ENCODE measurements around the gene RPL32. TPM values are rescaled to one million over a fixed set of nuclear protein-coding genes. Genes with fewer than 3 reads are reported as not detected.
A peak's percentile ranks its signal among the peaks of the same experiment; 100 is the strongest.

RPL32 gene
- total and polyA plus RNA-seq, 2 donors from 2014 or later, result 1,227 to 2,612 TPM

- no peak overlapping the region for H3K4me3 ChIP-seq (ENCODE audit: low read length in 3 of 3)
- DNase-seq (peak in 1 of 5 donors; percentile 61), FAIRE-seq (no peak)
- no peaks in the 10 kb centered on the region for H3K36me3 ChIP-seq (ENCODE audit: control insufficient read depth in 2 of 3, insufficient read depth in 3 of 3, low read length in 3 of 3)
- intact Hi-C loops (cut with DNase I), result no loop called here
- H3K4me1 ChIP-seq (ENCODE audit: control insufficient read depth in 2 of 3, insufficient read depth in 2 of 3, low read depth in 1 of 3, low read length in 3 of 3), result peaks cover 0 to 4% (median 2%) of the 10 kb centered on the region in 3 donors
- no peak for TF ChIP-seq CTCF (IDR thresholded peaks at IDR 0.05; ENCODE audit: borderline replicate concordance, extremely low read depth, insufficient read depth)
- no peak overlapping the region for H3K27ac ChIP-seq (ENCODE audit: low read depth in 2 of 2, low read length in 2 of 2)
- no peak overlapping the region for H3K9ac ChIP-seq (ENCODE audit: low read length in 3 of 3)
- no peaks in the 10 kb centered on the region for H3K27me3 ChIP-seq (ENCODE audit: control insufficient read depth, insufficient read depth, low read length)
- no peaks in the 10 kb centered on the region for H3K9me3 ChIP-seq (ENCODE audit: control insufficient read depth in 2 of 3, insufficient read depth in 1 of 3, low read length in 3 of 3)
Measured at GRCh38 chr3:12886736-12887135, 45.4 kb upstream of the RPL32 start.

GRCh38 chr3:12886106-12886679 lies 44.8 kb upstream of the RPL32 start:
- H3K9me3 ChIP-seq (ENCODE audit: control insufficient read depth in 2 of 3, insufficient read depth in 1 of 3, low read length in 3 of 3), result no peaks in the 10 kb centered on the region
- no peaks in the 10 kb centered on the region for H3K27me3 ChIP-seq (ENCODE audit: control insufficient read depth, insufficient read depth, low read length)
- intact Hi-C loops (cut with DNase I), result no loop called here
- DNase-seq (no peak), FAIRE-seq (no peak)
- H3K27ac ChIP-seq (ENCODE audit: low read depth in 2 of 2, low read length in 2 of 2), result no peak overlapping the region
- H3K4me3 ChIP-seq (ENCODE audit: low read length in 3 of 3), result no peak overlapping the region
- no peak for TF ChIP-seq CTCF (IDR thresholded peaks at IDR 0.05; ENCODE audit: borderline replicate concordance, extremely low read depth, insufficient read depth)
- H3K9ac ChIP-seq (ENCODE audit: low read length in 3 of 3), result no peak overlapping the region
- H3K36me3 ChIP-seq (ENCODE audit: control insufficient read depth in 2 of 3, insufficient read depth in 3 of 3, low read length in 3 of 3), result no peaks in the 10 kb centered on the region
- H3K4me1 ChIP-seq (ENCODE audit: control insufficient read depth in 2 of 3, insufficient read depth in 2 of 3, low read depth in 1 of 3, low read length in 3 of 3), result no peaks in the 10 kb centered on the region

GRCh38 chr3:12885583-12885930 lies 44.2 kb upstream of the RPL32 start:
- H3K4me1 ChIP-seq (ENCODE audit: control insufficient read depth in 2 of 3, insufficient read depth in 2 of 3, low read depth in 1 of 3, low read length in 3 of 3), result no peaks in the 10 kb centered on the region
- intact Hi-C loops (cut with DNase I), result no loop called here
- H3K27ac ChIP-seq (ENCODE audit: low read depth in 2 of 2, low read length in 2 of 2), result no peak overlapping the region
- H3K27me3 ChIP-seq (ENCODE audit: control insufficient read depth, insufficient read depth, low read length), result no peaks in the 10 kb centered on the region
- H3K4me3 ChIP-seq (ENCODE audit: low read length in 3 of 3), result no peak overlapping the region
- FAIRE-seq (no peak), DNase-seq (peak in 1 of 5 donors; percentile 34)
- no peaks in the 10 kb centered on the region for H3K36me3 ChIP-seq (ENCODE audit: control insufficient read depth in 2 of 3, insufficient read depth in 3 of 3, low read length in 3 of 3)
- no peak for TF ChIP-seq CTCF (IDR thresholded peaks at IDR 0.05; ENCODE audit: borderline replicate concordance, extremely low read depth, insufficient read depth)
- no peak overlapping the region for H3K9ac ChIP-seq (ENCODE audit: low read length in 3 of 3)
- H3K9me3 ChIP-seq (ENCODE audit: control insufficient read depth in 2 of 3, insufficient read depth in 1 of 3, low read length in 3 of 3), result no peaks in the 10 kb centered on the region

All from kidney (tissue), 14 donors.